Pulmonary artery endothelial cell (primary cell): ENCODE data around the gene NFIC. TPM values are rescaled to one million over a fixed set of nuclear protein-coding genes. Genes with fewer than 3 reads are reported as not detected.
"Not testable (repeated sequence)": the region's sequence is repeated elsewhere in the genome, so short reads cannot be mapped to it uniquely, and the experiment has no call there.

Experiments
- DNase-seq: peaks from one replicate; pipeline ENCODE4 v3.0.0-alpha.2; 2011; ENCODE audit warnings: low read depth, low spot score
- total RNA-seq: library from RNA; depleted of rRNA; stranded (reverse); fragments of >200 nt; gene quantifications from 2 replicates; pipeline ENCODE4 v1.2.3, GENCODE V29; 2014

Gene NFIC
- total RNA-seq, 1 donor from 2014 or later = 31.9 TPM

DNA sequence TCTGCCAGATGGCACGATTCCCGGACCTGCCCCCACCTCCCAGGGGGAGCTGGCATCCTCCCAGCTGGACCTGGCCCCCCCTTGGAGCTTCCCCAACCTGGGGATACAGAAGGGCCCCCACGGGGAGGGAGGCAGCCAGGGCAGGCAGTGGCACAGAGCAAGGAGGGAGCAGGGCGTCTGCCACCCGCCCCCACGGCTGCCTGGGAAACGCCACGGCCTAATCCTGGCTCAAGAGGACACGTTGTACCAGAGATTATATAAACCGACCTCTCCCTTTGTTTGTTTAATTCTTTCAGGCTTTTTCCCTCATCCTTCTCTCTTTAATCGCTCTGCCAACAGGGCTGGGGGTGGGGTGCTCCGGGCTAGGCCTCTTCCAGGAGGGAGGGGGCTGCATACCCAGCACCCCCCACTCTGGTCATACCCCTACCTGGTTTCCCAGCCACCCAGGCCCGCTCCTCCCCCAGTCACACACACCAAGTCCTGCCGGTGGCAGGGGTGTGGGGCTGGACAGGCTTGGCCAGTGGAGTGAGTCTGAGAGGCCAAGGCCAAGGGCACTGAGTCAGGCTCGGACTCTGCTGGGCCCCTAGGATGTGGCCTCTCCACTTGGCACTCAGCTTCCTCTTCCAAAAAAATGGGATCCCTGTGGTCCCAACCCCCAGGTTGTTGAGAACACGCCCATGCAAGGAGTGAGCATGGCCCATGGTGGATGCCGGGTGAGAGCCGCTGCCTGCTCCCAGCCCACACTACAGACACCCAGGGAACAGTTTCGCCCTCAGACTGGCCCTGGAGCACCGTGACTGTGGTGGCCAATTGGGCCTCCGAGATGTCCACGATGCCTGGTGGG lies 29.5 kb upstream of the NFIC start:
- no peak for DNase-seq

DNA sequence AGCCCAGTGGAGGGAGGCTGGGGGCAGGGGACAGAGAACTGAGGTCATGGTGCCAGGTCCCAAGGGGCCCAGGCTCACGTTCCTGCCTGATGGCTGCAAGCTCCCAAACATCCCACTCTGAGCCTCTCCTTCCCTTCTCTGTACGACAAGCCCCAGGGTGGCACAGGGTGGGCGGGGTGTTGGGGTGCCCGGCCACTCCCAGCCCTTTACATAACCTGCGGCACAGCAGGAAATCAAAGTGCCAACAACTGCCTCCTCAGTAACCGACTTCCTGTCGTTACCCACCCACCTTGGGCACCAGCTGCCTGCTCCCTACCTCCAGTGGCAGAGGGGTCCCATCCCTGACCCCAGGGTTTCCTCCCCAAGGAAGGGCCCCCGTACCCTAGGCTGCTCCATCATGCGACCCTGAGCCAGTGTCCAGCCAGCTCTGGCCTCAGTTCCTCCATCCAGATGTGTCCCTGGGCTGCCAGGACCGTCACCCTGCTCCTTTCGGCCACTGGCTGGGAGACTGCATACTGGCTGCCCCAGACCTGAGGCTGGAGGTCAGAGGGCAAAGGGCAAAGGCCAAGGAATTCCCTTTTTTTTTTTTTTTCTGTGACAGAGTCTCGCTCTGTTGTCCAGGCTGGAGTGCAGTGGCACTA lies 27.7 kb upstream of the NFIC start:
- DNase-seq = no peak

DNA sequence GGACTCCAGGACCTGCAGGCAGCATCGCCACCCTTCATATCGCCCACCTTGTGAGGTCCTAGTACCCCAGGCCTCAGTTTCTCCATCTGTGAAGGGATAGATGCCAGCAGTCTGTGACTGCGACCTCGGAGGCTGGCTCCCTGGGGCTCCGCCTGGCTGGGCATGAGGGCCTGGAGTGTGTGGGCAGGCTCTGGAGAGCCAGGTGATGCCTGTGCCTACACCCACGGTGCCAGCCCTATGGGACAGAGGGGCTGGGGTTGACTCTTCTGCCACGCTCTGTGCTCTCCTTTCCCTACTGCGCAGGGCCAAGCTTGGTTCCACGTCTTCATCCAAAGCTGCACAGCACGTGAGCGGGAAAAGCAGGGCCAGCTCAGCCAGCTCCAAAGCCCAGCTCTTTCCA lies 26.0 kb upstream of the NFIC start:
- DNase-seq = no peak

DNA sequence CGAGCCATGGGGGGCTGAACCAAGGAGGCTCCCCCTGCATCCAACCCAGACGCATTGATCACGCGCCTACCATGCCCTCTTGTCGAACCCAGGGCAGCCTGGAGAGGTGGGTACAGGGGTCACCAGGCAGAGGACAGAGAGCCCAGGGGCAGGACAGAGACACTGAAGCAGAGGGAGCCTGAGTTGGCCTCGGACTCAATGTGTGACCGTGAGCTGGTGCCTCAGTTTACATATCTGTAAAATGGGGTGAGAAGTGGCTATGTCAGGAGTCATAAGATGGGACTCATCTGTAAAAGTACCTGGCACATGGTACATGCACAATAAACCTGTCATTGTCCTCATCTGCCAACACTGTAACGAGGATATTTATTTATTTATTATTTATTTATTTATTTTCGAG lies 24.1 kb upstream of the NFIC start:
- DNase-seq = no peak

DNA sequence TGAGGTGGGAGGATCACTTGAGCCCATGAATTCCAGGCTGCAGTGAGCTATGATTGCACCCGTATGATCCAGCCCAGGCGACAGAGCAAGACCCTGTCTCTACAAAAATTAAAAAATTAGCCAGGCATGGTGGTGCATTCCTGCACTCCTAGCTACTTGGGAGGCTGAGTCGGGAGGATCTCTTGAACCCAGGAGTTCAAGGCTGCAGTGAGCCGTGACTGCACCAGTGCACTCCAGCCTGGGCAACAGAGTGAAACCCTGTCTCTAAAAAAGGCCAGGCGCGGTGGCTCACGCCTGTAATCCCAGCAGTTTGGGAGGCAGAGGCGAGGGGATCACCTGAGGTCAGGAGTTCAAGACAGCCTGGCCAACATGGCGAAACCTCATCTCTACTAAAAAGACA lies 23.4 kb upstream of the NFIC start:
- DNase-seq = not testable (repeated sequence)

DNA sequence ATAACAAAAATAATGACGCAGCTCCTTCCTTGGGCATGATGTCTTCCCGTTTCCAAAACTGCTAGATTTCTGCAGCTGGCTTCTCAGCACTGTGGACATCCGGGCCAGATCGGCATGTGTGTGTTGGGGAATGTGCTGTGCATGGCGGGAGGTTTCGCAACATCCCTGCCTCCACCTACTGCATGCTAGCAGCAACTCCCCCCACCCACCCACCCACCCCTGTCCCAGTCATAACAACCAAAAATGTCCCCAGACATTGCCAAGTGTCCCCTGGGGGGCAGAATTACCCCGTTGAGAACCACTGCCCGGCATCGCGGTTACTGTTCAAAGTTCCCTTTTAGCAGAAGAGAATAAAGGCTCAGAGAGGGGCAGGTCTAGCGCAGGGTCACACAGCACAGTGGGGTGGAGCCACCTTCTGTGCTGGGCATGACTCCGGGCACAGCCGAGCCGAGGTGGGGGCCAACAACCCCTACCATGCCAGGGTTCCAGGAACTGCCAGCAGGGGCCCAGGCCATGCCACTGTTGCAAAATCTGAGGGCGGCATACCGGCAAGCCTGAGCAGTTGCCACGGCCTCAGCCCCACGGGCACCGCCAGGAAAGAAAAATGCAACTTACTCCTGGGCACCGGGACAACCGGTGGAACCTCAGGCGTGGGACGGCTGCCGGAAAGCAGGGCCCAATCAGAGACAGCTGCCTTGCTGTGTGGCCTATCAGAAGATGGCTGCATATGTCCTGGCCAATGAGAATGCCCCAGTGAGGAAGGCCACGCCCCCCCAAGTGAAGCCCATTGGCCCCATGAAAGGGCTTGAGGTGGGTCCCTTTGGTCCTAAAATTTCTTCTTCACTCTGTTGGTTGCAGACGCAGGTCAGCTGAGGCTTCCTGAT lies 22.5 kb upstream of the NFIC start:
- no peak for DNase-seq

DNA sequence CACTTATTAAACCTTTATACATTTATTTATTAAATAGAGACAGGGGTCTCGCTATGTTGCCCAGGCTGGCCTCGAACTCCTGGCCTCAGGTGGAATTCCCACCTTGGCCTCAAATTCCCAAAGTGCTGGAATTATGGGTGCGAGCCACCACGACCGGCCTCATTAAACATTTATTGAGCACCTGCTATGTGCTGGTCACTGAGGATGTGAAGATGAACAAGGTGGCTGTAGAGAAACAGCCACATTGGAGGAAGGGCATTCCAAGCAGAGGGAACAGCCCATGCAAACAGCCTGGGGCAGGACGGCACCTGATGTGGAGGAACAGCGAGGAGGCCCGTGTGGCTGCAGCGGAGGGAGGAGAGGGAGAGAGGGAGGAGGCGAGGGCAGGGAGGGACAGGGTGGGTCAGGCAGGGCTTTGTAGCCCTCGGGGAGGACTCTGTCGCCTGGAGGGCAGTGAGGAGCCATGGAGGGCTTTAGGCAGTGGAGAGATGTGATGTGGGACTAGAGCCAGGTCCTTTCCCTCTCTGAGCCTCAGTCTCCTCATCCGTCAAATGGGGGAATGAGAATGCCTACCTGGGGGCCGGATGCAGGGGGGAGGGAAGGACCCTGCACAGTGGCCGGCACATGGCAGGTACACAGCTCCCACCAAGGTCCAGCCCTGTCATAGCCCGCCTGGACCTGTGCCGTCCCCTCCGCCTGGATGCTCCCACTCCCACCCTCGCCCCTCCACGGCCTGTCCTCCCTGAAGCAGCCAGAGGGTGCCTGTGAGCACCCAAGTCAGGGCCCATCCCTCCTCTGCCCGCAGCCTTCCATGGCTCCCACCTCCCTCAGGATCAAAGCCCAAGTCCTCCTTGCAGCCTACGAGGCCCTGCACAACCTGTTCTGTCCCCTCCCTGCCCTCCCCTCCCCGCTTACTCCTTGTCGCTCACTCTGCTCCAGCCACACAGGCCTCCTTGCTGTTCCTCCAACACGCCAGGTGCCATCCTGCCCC lies 21.5 kb upstream of the NFIC start:
- DNase-seq = no peak

DNA sequence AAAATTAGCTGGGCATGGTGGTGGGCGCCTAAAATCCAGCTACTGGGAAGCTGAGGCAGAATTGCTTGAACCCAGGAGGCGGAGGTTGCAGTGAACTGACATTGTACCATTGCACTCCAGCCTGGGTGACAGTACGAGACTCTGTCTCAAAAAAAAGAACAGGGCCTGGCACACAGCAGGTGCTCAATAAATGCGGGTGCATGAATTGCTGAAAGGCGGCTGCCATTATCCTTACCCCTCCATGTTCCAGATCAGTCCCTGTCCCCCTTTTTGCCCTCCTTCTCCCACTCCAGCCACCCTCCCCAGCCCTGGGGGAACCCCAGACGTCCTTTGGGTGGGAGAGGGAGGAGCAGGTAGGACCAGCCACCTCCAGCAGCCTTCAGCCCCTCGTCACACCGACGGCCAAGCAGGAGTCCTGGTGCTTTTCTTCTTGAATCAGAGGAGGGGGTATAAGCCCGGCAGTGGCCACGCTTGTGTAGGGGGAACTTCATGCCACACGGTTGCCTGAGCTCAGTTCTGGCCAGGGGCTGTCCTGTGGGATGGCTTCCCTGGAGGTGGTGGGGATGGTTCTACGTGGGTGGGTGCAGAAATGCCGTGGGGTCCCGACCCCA lies 20.4 kb upstream of the NFIC start:
- DNase-seq = no peak

DNA sequence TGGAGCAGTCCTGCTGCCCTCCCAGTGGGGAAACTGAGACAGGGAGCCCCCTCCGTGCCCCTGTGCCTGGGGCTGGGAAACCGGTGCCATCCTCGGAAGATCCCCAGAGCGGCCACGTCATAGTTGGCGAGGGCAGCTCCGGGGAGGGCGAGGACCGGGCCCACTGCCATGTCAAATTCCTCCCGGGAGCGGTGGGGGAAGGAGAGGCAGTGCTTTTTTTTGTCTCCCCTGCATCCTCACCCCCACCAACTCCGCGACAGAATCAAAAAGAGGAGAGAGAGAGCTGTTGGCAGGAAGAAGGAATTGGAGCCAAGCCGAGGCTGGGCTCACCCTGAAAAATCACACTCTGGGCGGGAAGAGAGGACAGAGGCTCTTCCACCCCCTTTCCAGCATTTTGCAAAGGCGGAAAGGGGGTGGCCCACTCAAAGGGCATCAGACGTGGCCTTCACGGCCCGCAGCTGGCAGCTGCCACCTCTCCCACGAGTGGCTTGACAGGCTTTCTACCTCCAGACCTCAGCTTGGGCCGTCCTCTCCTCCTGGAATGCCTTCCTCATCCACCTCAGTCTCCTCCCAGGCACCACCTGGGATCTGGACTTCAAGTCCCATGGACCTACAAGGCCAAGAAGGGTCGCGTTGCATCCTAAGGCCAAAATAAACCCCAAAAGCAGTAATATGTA lies 19.6 kb upstream of the NFIC start:
- no peak for DNase-seq

DNA sequence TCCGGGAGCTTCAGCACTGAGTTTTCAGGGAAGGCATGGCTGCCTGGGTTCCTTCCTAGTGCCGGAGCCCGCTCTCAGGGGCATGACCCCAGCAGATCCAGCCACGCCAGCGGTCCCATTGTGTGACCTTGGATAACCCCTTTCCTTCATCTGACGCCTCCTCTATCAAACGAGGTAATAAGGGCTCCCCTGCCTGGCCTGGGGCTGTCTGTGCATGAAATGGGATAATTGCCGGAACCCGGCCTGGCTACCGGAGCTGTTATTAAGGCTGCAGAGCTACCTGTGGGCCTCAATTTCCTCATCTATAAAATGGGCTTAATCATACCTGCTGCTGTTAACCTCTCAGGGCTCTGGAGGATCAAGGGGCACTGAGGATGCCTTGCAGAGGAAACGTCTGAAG lies 18.3 kb upstream of the NFIC start:
- no peak for DNase-seq

DNA sequence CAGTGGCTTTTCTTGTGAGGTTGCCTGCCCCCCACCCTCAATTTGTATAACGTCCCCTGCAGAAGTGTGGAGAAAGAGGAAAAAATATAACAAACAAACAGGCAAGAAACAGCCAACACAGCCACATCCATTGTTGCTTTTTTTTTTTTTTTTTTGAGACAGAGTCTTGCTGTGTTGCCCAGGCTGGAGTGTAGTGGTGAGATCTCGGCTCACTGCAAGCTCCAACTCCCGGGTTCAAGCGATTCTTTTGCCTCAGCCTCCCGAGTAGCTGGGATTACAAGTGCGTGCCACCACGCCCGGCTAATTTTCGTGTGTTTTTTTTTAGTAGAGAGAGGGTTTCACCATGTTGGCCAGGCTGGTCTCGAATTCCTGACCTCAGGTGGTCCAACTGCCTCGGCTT lies 17.9 kb upstream of the NFIC start:
- not testable (repeated sequence) for DNase-seq

DNA sequence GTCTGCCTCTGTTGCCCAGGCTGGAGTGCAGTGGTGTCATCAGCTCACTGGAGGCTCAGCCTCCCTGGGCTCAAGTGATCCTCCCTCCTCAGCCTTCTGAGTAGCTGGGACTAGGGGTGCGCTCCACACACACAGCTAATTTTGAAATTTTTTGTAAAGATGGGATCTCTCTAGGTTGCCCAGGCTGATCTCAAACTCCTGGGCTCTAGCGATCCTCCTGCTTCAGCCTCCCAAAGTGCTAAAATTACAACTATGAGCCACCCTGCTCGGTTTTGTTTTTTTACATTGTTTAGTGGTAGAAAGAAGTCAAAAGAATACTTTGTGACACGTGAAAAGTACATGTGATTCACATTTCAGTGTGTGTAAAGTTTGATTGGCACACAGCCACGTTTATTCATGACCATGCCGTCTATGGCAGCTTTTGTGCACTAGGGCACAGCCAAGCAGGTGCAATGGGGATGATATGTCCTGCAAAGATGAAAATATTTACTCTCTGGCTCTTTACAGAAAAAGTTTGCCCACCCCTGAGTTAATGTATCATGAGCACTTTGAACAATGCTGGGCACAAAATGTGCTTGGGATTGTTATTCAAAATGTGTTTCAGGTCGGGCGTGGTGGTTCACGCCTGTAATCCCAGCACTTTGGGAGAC lies 16.2 kb upstream of the NFIC start:
- DNase-seq = no peak

DNA sequence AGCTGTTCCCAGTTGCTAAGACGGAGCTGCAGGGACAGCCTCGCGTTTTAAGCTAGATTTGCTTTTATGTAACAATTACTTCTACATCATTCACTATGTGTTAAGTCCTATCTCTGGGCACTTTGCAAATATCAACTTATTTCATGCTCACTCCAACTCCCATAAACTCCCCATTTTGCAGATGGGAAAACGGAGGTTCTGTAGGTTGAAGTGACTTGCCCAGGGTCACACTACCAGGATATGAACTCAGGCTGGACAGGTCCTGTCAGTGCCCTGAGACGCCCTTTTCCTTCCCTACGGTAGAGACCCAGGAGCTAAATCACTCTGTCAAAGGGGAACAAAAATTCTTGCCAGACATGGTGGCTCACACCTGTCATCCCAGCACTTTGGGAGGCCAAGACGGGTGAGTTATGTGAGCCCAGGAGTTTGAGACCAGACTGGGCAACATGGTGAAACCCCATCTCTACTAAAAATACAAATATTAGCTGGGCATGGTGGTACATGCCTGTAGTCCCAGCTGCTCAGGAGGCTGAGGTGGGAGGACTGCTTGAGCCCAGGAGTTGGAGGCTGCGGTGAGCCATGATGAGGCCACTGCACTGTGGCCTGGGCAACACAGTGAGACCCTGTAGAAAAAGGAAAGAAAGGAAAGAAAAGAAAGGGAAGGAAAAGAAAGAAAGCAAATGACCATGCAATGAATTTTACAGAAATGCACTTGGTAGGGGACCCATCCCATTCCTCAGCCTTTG lies 14.5 kb upstream of the NFIC start:
- no peak for DNase-seq

DNA sequence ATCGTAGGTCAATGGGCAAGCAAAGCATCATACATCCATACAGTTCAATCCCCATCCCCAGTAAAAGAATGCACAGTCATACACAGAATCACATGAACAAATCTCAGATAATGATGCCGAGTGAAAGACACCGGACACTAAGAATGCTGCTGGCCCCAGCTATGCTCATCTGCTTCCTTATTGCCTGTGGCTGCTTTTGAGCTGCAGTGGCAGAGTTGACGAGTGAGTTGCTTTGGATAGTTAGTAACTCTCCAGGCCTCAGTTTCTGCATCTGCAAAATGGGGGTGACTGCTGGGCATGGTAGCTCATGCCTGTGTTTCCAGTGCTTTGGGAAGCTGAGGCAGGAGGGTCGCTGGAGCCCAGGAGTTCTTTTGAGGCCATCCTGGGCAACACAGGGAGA lies 12.9 kb upstream of the NFIC start:
- DNase-seq = no peak

DNA sequence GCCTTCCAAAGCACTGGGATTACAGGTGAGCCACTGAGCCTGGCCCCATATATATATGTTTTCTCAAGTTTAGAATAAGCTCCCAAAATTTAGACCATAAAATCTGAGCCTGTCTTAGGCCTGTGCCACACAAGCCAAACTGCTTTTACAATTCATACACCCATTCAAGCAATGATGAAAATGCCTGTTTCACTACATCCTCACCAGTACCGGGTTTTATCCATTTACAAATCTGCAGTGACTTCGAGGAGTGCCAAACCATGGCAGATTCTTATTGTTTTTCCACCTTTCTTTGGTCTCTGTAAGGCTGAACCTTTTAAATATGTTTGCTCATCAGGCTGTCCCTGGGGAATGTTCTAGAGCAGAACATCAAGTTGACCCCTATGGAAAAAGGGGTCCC lies 9.6 kb upstream of the NFIC start:
- no peak for DNase-seq

DNA sequence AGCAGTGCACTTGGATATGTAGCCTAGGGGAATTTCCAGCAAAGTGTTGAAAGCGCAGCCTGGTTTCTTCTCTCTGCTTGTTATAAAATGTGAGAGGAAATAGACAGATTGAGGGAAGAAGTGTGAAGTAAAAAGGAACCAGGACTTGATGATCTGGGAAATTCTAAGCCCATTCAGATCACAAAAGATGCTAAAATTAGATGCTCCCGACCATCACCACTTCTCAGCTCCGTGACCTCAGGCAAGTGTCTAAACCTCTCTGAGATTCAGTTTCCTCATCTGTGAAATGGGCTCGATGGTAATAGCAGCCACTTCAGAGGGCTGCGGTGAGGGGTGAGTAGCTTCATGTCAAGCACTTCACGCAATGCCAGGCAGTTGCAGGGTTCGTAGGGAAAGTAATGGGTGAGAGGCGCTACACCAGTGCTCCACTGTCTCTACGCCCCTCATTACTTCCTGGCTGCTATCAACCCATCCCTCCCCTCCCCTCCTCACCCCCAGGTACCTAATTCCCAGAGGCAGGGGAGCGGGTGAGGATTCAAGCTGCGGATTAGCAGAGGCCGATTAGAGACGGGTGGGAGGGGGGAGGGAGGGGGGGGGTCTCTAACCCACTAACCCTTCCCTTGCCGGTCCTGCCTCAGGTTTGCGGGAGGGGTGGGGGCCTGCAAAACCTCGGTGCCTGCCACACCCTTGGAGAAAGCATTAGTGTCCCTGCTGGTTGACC lies 9.0 kb upstream of the NFIC start:
- DNase-seq = no peak

DNA sequence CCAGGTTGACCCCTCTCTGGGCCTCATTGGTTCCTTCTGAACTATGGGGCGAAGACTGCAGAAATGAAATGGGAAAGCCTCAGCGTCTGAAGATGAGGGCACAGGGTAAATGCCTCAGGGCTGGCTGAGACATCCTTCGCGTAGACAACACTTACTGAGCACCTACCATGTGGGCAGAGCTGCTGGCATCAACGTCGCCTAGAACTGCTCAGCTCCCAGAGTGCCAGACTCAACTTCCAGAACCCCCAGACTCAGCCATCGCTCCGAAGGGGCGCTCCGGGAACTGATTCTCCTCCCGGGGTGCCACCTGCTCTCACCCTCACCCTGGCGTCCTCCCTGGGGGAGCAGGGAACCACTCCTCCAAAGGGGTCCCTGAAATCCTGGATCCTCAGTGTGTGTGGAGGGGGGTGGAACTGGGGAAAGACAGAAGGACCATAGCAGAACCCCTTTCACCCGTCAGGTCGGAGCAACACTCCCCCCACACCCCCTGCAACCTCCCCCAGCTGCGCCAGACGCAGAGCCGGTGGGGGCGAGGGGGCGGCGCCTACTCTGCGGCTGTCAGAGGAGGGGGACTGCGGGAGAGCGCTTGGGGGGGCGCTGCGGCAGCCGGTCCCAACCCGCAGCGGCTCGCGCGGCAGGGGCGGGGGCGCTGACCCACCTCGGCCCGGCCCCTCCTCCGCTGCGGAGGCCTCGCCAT lies 8.2 kb upstream of the NFIC start:
- DNase-seq = no peak

DNA sequence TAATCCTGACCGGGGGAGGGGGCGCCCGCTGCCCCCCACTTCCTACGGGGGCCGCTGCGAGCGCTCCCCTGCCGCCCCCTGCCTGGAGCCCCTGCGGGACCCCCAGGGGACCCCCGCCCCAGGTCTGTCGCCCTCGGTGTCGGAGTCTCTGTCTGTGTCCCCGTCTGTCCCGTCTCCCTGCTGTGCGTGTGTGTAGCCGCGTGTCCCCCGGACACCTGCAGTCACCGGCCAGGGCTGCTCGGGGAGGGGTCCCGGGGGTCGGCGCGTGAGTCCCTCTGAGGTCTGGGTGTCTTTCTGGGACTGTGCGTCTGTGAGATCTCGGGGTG lies 7.7 kb upstream of the NFIC start:
- no peak for DNase-seq
